Right renal pelvis (tissue), 4 donors: ENCODE data around the gene MBOAT2. TPM values are rescaled to one million over a fixed set of nuclear protein-coding genes. Genes with fewer than 3 reads are reported as not detected.
"Not testable (repeated sequence)": the region's sequence is repeated elsewhere in the genome, so short reads cannot be mapped to it uniquely, and the experiment has no call there.

Experiments
- DNase-seq, 4 donors: peaks; one replicate each; pipeline ENCODE4 v3.0.0-alpha.2; 2013; ENCODE audit warnings: low read depth in 4 of 4, low spot score in 3 of 4, missing footprints in 1 of 4
- polyA plus RNA-seq, 4 donors: library from polyadenylated mRNA; unstranded; fragments of 120-200 nt; gene quantifications; one replicate each; pipeline ENCODE4 v1.2.1, GENCODE V29; 2013; ENCODE audit not compliant: insufficient read length in 4 of 4

Gene MBOAT2
- polyA plus RNA-seq, 4 donors, result 54.8 to 70.2 (median 65.4) TPM

DNA sequence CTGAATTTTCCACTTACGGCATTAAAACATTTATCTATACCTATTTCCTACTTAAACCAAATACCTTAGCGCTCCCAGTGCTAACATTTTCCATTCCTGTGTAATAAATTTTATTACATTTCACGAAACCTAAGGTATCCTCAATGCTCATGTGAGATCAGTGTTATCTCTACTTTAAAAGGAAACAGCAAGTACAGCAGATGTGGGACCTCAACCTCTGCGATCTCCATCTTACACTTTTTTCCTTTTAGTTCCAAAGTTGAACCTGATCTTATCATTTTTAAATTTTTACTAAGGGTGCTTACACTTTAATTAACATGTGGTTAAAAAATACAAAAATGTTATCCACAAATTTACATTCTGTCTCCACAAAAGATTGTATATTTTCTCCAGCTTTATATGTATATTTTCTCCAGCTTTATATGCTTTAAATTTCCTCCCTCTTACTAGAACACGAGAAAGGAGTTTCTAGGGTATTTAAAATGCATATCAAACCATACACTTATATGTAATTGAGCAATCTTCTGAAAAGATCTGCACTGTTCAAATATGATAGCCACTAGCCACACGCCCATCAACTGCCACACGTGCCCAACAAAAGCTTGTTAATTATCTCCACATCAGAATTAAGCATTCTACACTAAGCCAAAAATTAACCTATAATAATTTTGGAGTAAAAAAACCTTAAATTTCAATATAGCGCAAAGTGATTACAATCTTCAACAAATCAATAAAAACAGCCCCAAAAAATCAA lies 38.1 kb downstream of the MBOAT2 start:
- DNase-seq, result no peak

DNA sequence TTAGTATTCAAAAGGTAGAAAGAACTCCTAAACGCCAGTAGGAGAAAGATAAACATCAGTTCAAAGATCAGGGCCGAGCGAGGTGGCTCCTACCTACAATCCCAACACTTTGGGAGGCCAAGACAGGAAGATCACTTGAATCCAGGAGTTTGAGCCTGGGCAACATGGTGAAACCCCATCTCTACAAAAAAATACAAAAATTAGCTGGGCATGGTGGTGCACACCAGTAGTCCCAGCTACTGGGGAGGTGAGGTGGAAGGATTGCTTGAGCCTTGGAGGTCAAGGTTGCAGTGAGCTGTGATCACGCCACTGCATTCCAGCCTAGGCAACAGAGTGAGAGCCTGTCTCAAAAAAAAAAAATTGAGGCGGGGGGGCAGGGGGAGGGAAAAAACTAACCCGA lies 40.6 kb downstream of the MBOAT2 start:
- no peak for DNase-seq

DNA sequence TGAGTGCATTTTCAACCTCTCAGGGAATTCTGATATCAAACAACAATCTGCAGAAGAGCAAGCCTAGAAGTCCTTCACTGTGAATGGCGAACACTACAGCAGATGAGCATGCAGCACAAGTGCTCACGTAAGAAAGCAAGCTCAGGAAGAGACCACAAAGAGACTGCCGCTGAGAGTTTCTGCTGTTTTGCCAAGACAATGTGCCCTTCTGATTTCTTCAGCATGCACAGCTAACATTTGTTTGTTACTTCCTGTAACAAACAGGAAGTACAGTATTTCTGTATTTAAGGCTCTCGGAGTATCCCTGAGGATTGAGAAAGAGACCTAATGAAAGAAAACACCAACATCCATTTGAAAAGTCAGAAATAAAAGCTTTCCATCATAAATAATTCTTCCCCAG lies 45.9 kb downstream of the MBOAT2 start:
- DNase-seq, result no peak

DNA sequence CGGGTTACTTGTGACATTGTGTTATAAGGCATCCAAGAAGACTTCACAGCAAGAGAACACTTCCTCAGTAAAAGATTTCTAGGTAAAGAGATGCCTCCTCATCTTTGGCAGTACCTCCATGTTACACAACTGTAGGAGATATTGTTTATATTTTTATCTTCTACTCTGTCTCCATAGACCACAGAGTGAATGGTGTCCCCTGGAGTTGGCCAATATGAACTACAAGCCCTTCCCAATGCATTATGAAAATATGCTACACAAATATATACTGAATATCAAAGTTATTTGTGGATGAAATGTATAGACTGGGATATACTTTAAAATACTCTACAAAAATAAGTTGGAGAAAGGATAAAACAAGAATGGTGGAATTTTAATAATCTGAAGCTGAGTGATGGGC lies 46.7 kb downstream of the MBOAT2 start:
- DNase-seq, result no peak

DNA sequence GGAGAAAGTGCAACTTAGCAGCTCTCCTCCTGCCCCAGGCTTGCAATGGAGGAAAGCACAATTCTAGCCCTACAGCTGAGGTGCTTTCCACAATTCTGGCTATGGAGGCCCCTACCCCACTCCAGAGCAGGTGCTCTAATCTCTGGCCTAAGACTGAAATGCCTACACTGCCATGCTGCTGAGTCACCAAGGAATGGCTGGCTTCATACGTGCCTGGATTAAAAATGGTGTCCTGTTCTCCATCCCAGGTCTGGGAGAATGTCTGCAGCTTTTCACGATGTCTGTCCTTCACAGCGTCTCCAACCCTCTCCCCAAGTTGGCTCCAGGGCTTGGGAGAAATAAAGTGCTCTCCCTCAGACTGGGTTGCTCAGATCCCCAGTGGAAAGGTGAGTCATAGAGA lies 48.5 kb downstream of the MBOAT2 start:
- DNase-seq, result no peak

DNA sequence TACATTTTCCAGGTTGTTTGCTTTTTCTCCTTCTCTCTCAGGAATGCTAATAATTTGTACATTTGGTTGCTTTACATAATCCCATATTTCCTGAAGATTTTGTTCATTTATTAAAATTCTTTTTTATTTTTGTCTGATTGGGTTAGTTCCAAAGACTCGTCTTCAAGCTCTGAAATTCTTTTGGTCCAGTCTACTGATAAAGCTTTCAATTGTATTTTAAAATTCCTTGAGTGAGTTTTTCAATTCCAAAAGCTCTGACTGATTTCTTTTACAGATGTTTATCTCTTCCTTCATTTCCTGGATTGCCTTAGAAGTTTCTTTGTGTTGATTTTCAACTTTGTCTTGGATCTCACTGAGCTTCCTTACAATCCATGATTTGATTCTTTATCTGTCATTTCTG lies 50.0 kb downstream of the MBOAT2 start:
- no peak for DNase-seq

DNA sequence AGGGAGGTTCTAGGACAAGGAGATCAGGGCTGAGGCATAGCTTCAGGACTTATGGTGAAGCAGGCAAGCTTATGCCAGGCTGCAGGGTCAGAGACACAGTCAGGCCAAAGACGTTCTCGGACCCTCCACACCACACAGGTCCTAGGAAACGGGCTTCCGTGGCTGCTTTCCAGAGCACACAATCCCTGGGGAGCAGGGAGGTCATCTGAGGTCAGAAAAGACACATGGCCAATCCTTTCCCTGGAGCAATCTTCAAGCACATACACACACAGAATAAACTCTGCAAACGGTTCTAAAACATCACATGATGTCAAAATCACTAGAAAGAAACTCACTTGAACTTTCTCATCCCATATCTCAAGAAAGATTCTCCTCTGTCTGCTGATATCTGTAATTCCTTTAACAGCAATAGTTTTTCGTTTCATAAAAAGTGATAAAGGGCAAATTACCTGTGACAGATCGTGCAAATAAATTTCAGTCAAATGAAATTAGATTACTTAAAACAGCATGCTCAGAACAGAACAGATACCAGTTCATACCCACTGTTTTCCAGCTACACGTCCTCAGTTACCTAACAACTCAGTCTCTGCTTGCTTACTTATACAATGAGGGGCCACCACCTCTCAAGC lies 63.9 kb downstream of the MBOAT2 start:
- DNase-seq, result no peak

DNA sequence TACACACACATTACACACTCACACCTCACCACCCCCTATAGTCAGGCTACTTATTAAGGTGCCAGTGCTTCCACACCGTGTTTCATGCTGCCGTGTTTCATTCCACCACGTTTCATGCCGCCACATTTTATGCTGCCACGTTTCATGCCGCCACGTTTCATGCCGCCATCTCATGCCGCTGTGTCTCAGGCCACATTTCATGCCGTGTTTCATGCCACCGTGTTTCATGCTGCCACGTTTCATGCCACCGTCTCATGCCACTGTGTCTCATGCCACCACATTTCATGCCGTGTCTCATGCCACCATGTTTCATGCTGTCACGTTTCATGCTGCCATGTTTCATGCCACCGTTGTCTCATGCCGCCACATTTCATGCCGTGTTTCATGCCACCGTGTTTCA lies 65.1 kb downstream of the MBOAT2 start:
- no peak for DNase-seq

DNA sequence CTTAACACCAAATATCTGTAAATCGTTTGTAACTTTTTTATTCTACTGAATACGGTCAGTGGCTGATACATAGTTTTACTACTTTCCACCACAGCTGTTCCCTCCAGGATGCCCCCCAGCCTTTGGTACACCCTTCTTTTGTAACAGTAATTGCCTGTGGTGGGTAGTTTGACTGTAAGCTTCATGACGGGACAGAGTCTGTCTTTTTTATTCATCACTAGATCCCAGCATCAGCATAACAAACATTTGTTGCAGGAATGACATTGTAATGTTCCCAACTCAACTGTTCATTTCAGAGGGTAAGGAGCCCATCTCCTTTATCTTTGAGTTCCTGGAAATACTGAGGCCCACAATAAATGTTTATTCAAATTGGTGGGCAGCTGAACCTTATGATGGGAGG lies 67.5 kb downstream of the MBOAT2 start:
- DNase-seq, result no peak

DNA sequence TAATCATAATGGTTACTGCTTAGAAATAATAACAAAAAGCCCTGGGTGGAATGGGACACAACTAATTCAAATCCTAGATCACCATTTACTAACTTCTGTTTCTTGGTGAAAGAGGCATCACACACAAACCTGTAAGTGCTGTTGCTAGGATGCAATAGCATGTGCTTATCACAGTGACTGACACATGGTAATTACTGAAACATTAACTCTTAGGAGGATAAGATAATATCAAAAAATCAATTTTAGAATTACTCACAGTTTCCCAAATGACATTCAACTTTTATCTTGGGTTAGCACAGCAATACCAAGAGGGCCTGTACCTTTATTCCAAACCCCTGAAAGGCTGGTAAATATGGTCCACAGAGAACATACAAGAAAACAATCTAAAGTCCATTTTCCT lies 69.1 kb downstream of the MBOAT2 start:
- no peak for DNase-seq

DNA sequence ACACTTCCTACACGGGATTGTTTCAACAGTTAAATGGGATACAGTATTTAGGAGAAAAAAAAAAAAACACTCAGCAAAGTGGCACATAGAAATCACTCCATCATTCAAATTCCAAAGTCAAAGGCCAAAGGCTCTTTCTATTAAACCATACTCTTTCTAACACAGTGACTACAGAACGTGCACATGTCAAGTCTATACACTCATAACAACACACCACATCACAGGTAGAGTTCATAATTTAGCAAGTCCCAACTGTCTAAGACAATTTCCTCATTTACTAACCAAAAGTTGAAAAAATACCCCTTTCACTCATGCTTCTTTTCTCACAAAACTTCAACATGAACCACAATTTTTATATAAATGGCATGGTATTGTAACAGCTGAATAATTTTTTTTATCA lies 70.8 kb downstream of the MBOAT2 start:
- no peak for DNase-seq

DNA sequence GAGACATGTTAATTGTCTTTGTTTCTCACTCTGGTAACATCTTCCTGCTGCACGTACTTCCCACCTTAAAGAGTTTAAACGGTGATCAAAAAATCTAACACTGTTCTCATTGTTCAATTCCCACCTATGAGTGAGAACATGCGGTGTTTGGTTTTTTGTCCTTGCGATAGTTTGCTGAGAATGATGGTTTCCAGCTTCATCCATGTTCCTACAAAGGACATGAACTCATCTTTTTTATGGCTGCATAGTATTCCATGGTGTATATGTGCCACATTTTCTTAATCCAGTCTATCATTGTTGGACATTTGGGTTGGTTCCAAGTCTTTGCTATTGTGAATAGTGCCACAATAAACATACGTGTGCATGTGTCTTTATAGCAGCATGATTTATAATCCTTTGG lies 73.3 kb downstream of the MBOAT2 start:
- DNase-seq, result not testable (repeated sequence)

DNA sequence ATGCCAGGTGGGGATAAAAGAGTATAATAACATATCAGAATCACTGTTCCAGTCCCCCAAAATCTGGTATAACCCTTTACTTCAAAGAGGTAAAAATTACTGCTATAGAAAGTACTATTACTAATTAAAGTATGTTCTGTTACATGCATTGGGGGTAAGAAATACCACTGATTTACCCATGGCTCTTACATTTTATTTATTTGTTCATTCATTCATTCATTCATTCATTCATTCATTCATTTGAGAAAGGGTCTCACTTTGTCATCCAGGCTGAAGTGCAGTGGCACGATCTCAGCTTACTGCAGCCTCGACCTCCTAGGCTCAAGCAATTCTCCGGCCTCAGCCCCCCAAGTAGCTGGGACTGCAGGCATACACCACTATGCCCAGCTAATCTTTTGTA lies 74.4 kb downstream of the MBOAT2 start:
- no peak for DNase-seq

DNA sequence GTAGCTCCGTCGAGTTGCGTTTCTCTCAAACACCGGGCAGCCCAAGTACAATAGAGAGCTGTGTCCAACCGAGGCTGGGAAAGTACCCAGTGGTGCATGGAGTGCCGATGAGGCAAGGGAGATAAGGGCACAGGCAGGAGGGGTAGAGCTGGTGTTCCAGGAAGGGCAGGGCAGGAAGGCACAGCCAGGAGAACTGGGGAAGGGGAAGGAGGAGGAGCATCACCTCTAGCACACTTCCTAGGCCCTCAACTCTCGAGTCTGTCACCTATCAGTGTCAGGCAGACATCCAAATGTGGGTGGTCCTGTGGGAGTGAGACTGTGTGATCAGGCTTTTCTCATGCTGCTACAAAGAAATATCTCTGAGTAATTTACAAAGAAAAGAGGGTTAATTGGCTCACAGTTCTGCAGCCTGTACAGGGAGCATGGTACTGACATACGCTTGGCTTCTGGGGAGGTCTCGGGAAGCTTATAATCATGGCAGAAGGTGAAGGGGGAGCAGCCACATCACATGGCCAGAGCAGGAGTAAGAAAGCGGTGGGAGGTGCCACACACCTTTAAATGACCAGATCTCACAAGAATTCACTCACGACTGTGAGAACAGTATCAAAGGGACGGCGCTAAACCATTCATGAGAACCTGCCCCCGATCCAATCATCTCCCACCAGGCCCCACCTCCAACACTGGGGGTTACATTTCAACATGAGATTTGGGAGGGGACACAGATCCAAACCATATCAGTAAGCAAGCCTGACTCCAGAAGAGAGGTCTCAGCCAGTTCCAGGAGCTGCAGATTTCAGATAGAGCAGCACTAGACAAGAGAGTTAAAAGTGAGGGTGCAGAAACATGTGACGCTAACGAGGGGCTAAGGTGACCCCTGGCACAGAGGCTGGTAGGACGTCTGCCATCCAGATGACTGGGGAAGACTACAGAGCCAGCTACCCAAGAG lies 75.7 kb downstream of the MBOAT2 start:
- no peak for DNase-seq

DNA sequence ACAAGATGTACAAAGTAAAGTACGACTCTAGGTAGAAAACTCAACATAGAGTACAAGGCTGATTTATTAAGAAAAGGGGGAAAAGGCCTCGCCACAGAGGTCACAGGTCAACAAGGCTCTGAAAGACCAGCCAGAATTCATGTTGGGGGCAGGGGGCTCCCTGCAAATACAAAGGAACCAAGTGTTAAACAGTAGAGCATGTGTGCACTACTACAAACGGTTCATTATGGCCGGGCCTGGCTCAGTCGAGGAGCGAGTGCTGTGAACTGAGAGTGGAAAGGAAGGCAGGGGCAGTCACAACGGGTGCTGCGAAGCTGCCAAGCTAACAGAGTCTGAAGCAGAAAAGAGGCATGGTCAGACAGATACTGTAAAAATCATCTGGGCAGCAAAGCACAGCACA lies 77.1 kb downstream of the MBOAT2 start:
- no peak for DNase-seq

DNA sequence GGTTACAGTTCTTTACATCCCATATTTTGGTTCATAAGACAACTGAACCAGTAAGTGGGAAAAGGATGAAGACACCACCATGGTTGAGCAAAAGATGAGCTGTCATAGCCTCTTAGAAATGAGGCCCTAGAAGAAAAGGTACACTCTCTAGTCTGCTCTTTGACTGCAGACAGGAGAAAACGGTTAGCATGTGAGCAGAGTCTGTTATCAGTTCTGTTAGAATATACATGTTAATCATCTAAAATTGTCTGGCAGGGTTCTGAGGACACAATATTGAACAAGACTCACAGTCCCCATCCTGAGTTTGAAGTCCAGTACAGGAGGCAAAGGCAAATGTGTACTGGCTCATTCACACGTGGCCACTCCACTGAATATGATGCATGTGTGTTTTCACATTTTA lies 78.1 kb downstream of the MBOAT2 start:
- no peak for DNase-seq

DNA sequence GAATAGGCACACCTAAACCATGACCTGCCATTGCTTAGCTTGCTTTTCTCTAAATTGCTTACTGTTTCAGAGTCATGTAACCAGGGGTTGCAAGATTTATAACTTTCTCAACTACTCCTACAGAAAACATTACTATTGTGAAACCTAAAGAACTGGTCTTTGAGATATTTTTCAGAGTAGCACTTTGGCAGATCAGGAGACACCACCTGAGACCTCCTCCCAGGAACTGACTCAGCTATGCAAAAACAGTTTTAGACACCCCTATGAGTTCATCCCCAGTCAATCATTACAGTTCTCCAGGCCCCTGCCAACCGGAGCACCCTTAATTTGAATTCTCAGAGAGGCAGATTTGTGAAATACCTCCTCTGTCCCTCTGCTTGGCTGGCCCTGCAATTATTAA lies 80.3 kb downstream of the MBOAT2 start:
- DNase-seq, result no peak

DNA sequence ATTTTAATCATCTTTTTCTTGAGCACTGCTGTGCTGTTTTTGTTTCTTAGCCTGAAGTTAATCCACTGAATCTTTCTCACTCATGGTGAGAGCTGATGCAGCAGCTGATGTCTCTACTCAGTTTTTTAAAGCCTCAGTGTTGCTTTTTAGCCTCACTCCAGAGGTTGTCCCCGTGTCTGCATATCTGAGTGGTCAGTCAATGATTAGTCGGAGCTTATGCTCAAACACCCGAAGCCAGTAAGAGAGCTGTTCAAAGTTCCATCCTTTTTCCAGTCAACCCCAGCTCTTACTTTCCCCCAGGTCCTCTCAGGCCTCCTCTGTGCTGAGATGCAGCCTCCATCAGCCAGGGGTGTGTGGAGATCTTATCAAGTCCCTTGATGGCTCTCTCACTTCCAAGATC lies 81.1 kb downstream of the MBOAT2 start:
- no peak for DNase-seq

DNA sequence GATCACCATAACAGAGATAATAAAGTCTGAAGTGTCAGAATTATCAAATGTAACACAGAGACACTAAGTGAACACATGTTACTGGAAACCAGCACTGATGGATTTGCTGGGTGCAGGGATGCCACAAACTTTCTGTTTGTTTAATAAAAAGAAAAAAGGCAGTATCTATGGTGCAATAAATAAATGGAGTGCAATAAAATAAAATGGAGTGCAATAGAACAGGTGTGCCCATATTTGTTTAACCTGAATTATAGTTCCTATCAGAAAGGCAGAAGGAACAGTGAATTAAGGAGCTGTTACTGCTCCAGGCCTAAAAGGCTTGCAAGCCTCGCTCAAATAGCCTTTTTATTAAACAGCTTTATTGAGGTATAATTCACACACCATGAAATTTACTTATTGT lies 85.1 kb downstream of the MBOAT2 start:
- DNase-seq, result no peak

DNA sequence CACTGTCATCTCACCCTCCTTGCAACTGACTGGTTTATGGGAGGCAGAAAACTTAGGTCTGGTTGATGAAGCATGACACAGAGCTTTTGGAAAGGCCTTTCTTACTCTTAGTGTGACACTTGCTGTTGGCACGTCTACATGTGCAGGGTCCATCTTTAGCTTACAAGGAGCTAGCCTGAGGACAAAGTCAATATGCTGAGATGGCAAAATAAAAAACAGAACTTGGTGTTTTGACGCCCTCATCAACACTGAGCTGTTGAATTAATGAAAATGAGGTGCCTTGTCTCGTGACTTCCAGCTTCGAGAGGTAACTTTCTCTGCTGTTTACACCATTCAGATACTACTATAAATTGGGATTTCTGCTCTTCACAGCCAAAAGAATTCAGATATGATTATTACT lies 87.5 kb downstream of the MBOAT2 start:
- DNase-seq, result no peak

DNA sequence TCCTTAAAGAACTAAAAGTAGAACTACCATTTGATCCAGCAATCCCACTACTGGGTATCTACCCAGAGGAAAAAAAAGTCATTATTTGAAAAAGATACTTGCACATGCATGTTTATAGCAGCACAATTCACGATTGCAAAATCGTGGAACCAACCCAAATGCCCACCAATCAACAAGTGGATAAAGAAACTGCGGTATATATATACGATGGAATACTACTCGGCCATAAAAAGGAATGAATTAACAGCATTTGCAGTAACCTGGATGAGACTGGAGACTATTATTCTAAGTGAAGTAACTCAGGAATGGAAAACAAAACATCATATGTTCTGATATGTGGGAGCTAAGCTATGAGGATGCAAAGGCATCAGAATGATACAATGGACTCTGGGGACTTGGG lies 89.7 kb downstream of the MBOAT2 start:
- not testable (repeated sequence) for DNase-seq
